Activated gamma-delta T cell treated with anti-CD3 and anti-CD28 coated beads, Interleukin-2, amount 50 U/mL, for 16 hours (primary cell): ENCODE measurements around the gene TRMT112.
"Not testable (repeated sequence)": the region's sequence is repeated elsewhere in the genome, so short reads cannot be mapped to it uniquely, and the experiment has no call there.

Experiments used
- DNase-seq: peaks from one replicate; pipeline ENCODE4 v3.0.0-alpha.2; 2020; ENCODE audit warnings: low read depth

TRMT112 gene

DNA sequence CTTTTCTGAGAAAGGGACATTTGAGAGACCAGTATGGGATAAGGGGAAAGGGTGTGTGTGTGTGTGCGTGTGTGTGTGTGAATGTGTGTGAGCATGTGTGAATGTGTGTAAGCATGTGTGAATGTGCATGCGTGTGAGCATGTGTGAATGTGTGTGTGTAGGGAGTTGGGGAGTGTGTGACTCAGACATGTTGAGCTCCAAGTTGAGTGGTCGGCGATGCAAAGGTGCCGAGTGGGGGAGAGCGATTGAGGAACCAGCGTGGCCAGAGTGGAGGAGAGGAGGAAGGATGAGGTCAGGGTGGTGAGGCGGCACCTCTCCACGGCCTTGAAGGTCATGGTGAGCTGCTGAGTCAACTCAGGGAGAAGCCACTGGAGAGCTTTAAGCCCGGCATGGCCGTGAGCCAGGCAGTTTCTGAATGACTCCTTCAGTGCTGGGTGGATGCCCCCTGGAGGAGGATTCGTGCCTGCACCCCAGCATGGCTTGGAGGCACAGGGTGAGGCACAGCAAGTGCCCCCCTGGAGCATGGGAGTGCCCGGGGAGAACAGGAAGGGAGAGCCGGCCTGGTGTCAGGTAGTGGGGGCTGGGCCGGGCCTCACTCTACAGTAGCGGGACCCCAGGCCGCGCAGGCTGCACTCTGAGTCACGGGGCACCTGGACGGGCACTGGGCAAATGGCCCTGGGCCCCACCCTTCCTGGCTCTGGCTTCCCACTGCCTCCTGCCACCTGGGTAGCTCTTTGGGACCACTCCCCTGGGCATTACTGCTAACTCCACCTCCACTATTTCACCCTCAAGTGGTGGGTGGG lies 14.4 kb upstream of the TRMT112 start:
- peak; percentile 75 for DNase-seq

DNA sequence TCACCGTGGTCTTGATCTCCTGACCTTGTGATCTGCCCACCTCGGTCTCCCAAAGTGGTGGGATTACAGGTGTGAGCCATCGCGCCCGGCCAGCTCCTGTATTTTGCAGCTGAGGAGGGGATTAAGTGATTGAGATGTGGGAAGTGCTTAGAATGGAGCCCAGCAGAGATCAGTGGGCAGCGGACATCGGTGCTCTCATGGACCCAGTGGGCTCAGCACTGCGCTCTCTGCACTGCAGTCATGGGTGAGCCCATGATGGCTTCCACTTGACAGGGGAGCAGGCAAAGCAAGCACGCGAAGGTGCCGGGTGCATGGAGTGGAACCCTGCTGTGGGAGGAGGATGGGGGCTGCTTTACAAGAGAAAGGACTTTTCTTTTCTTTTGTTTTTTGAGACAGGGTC lies 13.5 kb upstream of the TRMT112 start:
- no peak for DNase-seq

DNA sequence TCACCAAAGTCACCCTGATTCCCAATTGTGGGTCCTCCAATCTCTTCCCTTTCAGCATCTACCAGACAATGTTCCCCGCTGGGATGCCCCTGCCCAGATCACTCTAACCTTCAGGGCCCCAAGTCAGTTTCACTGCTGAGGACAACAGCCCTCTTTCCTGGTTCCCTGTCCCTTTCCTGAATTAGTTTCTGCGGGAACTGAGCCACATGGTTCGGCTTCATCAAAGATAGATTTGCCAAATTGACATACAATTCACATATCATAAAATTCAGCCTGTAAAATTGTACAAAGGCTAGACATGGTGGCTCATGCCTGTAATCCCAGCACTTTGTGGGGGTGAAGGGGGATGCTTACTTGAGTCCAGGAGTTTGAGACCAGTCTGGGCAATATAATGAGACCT lies 10.6 kb upstream of the TRMT112 start:
- no peak for DNase-seq

DNA sequence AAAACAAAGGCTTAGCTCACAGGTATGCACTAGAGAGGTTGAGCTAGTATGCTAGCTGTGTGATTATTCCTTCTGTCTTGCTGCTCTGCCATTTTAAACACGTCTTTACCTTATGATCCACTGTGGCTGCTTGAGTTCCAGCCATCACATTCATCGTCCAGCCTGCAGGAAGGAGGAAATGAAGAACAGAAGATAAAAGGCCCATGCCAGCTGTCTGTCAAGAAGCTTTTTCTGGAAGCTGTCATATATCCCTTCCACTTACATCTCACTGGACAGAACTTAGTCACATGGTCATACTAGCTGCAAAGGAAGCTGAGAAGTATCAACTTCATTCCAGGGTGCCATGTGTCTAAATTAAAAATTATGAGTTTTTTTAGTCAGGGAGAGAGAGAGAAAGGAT lies 10.0 kb upstream of the TRMT112 start:
- no peak for DNase-seq

DNA sequence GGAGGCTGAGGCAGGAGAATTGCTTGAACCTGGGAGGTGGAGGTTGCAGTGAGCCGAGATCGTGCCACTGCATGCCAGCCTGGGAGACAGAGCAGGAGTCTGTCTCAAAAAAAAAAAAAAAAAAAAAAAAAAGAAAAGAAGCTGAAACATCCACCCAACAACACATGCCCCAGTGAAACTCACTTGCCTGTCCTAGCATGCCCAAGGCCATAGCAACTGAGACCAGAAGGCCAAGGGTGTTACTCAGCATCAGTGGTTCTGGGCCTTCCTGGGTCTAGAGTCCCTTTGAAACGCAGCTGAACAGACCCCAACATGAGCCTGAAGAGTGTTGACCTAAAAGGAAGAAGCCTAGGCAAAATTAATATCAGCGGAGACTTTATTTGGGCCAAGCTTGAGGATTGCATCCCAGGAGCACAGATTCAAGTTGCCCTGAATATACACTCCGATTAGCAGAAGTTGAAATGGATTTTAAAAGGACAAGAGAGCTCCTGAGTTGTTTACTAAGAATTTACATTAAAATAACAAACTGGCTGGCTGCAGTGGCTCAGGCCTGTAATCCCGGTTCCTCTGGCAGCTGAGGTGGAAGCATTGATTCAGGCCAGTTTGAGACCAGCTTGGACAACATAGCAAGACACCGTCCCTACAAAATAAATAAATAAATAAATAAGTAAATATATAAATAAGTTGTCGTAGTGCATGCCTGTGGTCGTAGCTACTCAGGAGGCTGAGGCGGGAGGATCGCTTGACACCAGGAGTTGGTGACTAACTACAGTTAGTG lies 7.5 kb upstream of the TRMT112 start:
- no peak for DNase-seq

DNA sequence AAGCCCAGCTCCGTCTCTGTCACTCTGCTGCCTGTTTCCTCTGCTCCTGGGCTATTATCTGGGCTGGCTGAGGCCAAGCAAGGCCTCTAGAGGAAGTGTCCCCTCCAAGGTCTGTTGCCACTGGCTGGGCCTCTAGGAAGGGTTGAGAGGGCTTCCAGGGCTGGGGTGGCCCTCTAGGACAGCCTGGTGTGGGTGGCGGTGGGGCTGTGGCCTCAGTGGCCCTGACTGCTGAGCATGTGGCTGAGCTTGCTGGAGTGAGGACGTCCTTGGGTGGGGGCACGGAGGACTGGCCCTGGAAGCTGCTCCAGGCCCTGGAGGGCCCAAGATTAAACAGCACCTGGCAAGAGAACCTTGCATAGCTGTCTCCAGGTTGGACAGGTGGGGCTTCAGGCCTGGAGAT lies 6.6 kb upstream of the TRMT112 start:
- not testable (repeated sequence) for DNase-seq

DNA sequence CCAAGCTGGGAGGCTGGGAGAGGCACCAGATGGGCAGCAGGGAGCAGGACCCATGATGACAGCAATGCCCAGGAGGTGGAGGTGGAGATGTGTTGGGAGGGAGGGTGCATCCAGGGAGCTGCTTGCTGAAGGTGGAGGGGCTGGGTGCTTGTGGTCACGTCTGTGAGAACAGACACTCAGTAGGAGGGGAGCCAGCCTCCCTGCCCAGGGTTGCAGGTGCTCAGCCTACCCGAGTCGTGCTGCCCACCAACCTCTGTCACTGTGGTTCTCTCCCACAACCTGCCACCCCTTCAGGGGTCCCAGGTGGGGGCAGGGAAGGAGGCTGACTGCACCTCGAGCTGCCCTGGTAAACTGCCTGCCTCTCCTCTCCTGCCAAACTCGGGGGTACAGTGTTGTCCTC lies 6.0 kb upstream of the TRMT112 start:
- no peak for DNase-seq

DNA sequence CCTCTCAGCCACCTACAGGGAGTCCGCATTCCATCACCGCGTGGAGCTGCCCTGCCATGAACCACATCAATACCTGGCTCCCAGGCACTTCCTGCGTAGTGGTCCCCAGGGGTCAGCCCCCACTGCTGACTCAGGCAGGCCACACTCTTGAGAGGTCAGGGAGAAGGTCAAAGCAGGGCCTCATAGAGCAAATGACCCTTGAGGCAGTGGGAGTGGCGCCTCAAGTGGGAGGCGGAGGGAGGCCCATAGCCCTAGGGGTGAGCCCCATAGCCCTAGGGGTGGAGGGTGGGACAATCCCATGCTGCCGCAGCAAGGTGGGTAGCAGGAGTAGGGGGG lies 5.5 kb upstream of the TRMT112 start:
- no peak for DNase-seq

DNA sequence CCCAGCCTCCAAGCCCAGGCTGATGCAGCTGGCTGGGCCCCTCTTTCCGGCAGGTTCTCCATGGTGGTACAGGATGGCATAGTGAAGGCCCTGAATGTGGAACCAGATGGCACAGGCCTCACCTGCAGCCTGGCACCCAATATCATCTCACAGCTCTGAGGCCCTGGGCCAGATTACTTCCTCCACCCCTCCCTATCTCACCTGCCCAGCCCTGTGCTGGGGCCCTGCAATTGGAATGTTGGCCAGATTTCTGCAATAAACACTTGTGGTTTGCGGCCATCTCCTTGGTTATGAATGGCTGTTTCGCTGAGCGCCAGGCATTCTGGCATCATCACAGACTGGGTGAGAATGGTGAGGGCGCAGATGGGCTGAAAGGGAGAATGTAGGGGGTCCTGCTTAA lies 4.2 kb upstream of the TRMT112 start:
- DNase-seq: no peak

DNA sequence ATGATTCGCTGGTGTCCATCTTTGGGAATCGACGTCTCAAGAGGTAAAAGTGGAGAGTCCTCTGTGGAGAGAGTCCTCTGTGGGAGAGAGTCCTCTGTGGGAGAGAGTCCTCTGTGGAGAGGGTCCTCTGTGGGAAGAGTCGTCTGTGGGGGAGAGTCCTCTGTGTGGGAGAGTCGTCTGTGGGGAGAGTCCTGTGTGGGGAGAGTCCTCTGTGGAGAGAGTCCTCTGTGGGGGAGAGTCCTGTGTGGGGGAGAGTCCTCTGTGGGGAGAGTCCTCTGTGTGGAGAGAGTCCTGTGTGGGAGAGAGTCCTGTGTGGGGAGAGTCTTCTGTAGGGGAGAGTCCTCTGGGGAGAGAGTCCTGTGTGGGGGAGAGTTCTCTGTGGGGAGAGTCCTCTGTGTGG lies 3.7 kb upstream of the TRMT112 start:
- no peak for DNase-seq

DNA sequence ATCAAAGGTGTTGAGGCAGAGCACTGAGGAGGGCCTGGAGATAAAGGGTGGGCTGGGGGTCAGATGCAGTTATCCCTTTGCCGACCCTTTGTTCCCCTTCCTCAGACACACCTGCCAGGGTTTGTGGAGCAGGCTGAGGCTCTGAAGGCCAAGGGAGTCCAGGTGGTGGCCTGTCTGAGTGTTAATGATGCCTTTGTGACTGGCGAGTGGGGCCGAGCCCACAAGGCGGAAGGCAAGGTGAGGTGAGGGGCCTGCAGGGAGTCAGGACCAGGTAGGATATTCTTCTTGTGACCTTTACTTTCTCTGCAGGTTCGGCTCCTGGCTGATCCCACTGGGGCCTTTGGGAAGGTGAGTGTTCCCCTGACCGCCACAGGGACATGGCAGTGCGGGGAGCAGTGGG lies 3.2 kb upstream of the TRMT112 start:
- DNase-seq: no peak

DNA sequence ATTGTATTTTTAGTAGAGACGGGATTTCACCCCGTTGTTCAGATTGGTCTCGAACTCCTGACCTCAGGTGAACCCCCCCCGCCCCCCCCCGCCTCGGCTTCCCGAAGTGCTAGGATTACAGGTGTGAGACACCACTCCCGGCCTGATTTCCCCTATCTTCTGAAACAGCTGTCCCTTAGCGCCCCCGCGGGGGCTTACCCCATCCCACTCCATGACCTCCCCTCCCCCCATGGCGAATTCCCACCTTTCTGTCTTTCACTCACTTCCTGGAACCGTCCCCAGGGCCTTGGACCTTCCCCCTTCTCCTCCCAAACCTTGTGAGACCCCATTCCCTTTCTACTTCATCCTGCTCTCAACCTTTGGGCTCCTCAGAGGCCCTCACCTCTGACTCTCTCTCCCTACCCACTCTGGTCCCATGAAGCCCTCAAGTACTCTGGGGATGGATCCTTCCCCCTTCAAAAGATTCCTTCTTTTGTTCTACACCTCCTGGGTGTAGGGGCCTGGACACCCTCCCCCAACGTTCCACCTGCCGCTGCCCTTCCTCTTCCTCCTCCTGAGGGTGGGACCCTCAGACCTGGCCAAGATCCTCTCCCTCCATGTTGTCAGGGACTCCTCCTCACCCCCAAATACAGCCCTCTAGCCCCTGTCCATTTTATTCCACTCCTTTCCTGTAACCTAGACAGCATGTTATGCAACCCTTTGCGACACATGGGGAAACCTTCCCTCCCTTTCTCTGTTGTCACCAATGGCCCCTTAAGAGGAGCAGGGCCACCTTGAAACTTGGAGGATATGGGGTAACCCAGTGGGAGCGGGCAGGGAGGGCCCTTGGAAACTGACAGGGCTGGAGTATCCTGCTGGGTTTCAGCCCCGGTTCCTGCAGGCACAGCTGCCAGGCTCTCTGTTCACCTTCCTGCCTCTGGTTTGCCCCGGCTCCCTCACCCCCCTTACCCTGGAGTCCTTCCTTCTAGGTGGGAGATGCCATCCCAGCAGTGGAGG lies 1.7 kb upstream of the TRMT112 start:
- no peak for DNase-seq

DNA sequence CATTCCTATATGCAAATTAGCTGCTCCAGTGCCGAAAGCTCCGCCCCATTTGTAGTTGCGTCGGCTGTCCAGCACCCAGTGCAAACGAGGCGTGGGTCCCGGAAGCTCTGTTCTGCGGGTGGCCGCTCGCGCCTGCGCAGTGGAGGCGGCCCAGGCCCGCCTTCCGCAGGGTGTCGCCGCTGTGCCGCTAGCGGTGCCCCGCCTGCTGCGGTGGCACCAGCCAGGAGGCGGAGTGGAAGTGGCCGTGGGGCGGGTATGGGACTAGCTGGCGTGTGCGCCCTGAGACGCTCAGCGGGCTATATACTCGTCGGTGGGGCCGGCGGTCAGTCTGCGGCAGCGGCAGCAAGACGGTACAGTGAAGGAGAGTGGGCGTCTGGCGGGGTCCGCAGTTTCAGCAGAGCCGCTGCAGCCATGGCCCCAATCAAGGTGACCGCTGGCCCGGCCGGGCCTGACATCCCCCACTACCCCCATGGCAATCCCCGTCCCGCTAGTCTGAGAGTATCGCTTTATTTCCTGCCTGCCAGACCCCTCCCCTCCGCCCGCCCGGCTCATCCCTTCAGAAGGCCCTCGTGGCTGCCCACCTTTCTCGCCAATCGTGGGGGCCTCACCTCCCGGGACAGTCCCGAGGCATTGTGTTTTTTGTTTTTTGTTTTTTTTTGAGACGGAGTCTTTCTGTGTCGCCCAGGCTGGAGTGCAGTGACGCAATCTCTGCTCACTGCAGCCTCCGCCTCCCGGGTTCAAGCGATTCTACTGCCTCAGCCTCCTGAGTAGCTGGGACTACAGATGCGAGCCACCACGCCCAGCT lies 804 bp upstream of the TRMT112 start, which contains the start of gene PRDX5:
PRDX5 (plus strand) TSS at position 161 of the 805 bp plus-strand sequence; CDS start at position 256, 95 bp downstream.
- peak; percentile 90 for DNase-seq

DNA sequence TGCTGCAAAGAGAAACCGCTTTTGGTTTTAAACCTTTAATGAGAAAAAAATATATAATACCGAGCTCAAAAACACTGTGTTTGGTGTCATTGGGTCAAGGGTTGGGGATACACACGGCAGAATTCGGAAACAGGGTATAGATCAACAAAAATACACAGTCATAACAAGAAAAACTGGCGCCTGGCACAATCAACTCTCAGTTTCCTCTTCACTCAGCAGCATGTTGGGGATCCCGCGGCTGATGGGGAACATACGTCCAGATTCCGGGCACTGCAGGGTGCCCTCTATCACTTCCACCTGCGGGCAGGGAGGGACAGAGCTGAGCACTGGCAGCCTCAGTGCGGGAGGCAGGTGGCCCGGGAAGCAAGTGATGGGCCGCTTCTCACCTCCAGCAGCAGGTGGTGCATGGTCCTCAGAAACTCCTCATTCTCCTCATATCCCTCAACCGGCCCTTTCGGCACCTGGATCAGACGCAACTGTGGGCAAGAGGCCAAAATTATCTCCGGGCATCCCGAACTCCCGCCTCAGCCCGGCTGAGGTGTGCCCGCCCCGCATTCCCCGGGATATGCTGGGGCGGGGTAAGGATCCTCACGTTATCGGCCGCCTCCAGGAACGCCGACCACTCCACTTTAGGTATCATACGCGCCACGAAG lies 561 bp downstream of the TRMT112 start:
- no peak for DNase-seq

DNA sequence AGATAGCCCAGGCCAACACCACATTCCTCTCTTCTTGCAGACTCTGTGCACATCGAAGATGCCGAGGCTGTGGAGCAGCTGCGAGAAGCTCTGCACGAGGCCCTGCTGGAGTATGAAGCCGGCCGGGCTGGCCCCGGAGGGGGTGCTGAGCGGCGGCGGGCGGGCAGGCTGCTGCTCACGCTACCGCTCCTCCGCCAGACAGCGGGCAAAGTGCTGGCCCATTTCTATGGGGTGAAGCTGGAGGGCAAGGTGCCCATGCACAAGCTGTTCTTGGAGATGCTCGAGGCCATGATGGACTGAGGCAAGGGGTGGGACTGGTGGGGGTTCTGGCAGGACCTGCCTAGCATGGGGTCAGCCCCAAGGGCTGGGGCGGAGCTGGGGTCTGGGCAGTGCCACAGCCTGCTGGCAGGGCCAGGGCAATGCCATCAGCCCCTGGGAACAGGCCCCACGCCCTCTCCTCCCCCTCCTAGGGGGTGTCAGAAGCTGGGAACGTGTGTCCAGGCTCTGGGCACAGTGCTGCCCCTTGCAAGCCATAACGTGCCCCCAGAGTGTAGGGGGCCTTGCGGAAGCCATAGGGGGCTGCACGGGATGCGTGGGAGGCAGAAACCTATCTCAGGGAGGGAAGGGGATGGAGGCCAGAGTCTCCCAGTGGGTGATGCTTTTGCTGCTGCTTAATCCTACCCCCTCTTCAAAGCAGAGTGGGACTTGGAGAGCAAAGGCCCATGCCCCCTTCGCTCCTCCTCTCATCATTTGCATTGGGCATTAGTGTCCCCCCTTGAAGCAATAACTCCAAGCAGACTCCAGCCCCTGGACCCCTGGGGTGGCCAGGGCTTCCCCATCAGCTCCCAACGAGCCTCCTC lies 1.5 kb downstream of the TRMT112 start:
- not testable (repeated sequence) for DNase-seq

DNA sequence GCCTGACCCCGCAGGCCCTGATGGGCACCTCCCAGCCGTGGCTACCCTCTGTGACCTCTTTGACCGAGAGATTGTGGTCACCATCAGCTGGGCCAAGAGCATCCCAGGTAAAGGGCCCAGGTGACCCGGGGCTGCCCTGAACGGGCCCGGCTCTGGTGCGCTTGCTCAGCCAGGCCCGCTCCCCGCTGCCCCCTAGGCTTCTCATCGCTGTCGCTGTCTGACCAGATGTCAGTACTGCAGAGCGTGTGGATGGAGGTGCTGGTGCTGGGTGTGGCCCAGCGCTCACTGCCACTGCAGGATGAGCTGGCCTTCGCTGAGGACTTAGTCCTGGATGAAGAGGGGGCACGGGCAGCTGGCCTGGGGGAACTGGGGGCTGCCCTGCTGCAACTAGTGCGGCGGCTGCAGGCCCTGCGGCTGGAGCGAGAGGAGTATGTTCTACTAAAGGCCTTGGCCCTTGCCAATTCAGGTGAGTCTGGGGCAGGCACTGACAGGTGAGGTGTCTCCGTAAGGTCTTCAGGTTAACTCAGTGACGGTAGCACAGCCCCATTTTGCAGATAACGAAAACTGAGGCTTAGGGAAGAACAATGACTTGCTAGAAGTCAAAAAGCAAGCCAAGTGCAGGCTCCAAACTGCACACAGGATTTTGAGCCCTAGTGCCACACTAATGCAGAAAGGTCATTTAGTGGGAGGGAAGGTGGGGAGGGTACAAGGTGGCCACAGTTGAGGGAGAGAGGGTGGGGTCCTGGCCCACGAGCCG lies 2.4 kb downstream of the TRMT112 start:
- DNase-seq: no peak

DNA sequence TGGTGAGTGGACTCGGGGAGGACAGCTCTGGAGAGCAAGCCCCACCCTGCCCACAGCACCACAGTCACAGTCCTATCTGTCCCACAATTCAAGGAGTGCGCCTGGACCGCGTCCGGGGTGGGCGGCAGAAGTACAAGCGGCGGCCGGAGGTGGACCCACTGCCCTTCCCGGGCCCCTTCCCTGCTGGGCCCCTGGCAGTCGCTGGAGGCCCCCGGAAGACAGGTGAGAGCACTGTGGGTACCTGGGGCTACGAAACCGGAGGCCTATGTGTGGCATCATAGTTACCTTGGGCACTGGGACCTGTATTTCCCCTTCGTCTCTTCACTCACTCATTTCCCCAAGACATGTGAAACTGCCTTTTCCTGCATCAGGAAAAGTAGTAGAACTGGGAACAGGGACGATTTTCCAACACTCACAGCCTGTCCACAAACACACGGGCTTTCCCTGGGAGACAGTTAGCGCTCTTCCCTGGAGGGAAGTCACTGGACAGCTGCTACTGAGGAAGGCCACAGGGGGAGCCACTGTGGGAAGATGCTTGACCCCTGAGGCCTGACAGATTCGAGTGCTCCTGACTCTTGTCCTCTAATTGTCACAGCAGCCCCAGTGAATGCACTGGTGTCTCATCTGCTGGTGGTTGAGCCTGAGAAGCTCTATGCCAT lies 3.1 kb downstream of the TRMT112 start:
- DNase-seq: no peak

DNA sequence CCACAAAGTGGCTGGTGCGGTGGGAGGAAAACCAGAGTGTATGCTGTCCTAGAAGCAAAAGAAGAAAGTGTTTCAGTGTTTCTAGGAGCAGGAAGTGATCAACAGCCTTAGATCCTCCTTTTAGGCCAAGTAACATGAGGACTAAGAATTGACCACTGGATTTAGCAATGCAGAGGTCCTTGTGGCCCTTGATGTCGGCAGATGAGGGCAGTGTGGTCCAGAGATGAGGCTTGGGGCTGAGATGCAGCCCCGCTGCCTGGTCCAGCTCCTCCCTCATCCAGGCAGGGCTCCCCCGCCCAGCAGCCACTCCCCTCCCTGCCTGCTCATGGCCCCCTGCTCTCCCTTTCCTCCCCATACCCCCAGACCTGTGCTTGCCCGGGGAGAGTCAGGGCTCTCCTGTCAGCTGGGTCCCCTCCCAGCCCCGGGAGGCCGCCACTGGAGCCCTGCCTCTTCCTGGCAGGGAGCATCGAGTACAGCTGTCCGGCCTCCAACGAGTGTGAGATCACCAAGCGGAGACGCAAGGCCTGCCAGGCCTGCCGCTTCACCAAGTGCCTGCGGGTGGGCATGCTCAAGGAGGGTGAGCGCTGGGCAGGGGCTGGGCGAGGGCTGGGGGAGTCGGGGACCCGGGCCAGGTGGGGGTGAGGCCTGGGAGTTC lies 3.7 kb downstream of the TRMT112 start:
- DNase-seq: no peak
